Stimulated activated CD8-positive, alpha-beta memory T cell treated with anti-CD3 and anti-CD28 coated beads, Interleukin-4, amount 100 ng/mL, for 48 hours (primary cell): ENCODE results near the gene MOB3B.
A peak's percentile ranks its signal among the peaks of the same experiment; 100 is the strongest.

Source experiments
- DNase-seq: peaks from one replicate; pipeline ENCODE4 v3.0.0-alpha.2; 2020

The MOB3B gene

GRCh38 chr9:27540502-27540901 is 10.9 kb upstream of the MOB3B start:
- DNase-seq, result no peak

- DNase-seq, result no peak
These were observed 10.1 kb upstream of the MOB3B start for GRCh38 chr9:27539479-27540441.

- DNase-seq, result no peak
These were observed 9.0 kb upstream of the MOB3B start for GRCh38 chr9:27538647-27539046.

GRCh38 chr9:27537756-27538155 is 8.1 kb upstream of the MOB3B start:
- no peak for DNase-seq

- DNase-seq, result no peak
These were observed 7.4 kb upstream of the MOB3B start for GRCh38 chr9:27537027-27537435.

GRCh38 chr9:27536168-27536567 is 6.6 kb upstream of the MOB3B start:
- no peak for DNase-seq

- no peak for DNase-seq
These were observed 6.1 kb upstream of the MOB3B start for GRCh38 chr9:27535701-27536118.

- DNase-seq, result no peak
These were observed 5.1 kb upstream of the MOB3B start for GRCh38 chr9:27534658-27535209.

GRCh38 chr9:27534131-27534530 is 4.5 kb upstream of the MOB3B start:
- no peak for DNase-seq

GRCh38 chr9:27533311-27533710 is 3.7 kb upstream of the MOB3B start:
- no peak for DNase-seq

- no peak for DNase-seq
These were observed 2.4 kb upstream of the MOB3B start for GRCh38 chr9:27532046-27532445.

GRCh38 chr9:27530915-27531755 is 1.5 kb upstream of the MOB3B start:
- DNase-seq, result no peak

GRCh38 chr9:27528886-27529315 is 713 bp downstream of the MOB3B start:
- DNase-seq, result peak; percentile 65

- peak; percentile 69 for DNase-seq
These were observed 1.3 kb downstream of the MOB3B start for GRCh38 chr9:27528076-27528885.

GRCh38 chr9:27527702-27528075 is 1.9 kb downstream of the MOB3B start:
- no peak for DNase-seq

- no peak for DNase-seq
These were observed 5.4 kb downstream of the MOB3B start, which contains the start of gene IFNK for GRCh38 chr9:27524236-27524635. IFNK (plus strand) TSS chr9:27524290; CDS start chr9:27524337, 47 bp downstream.

GRCh38 chr9:27523141-27523540 is 6.5 kb downstream of the MOB3B start:
- DNase-seq, result no peak

GRCh38 chr9:27520986-27521385 is 8.6 kb downstream of the MOB3B start:
- no peak for DNase-seq

GRCh38 chr9:27519466-27520465 is 9.8 kb downstream of the MOB3B start:
- DNase-seq, result no peak

- DNase-seq, result no peak
These were observed 10.8 kb downstream of the MOB3B start for GRCh38 chr9:27518809-27519208.

GRCh38 chr9:27518006-27518405 is 11.6 kb downstream of the MOB3B start:
- DNase-seq, result no peak
